ENCODE results near the gene CRYBA4.

GRCh38 chr22:26616650-26617049 is 5.1 kb upstream of the CRYBA4 start:
- TF ChIP-seq POLR2A (IDR thresholded peaks at IDR 0.05) (no peak), CTCF (IDR thresholded peaks at IDR 0.05) (no peak), EP300 (IDR thresholded peaks at IDR 0.05) (no peak)
